K562 treated with DMSO at 1 percent for 12 hours (cell line): ENCODE results near the gene IST1. TPM values are rescaled to one million over a fixed set of nuclear protein-coding genes. Genes with fewer than 3 reads are reported as not detected.

ENCODE experiments used
- total RNA-seq: library from RNA; unstranded; fragments of 300-600 nt; gene quantifications from 2 replicates; pipeline ENCODE4 v1.2.3, GENCODE V29; 2022; ENCODE audit not compliant: insufficient read depth

The IST1 gene
- 92.5 and 164 TPM in 2 replicates for total RNA-seq

DNA sequence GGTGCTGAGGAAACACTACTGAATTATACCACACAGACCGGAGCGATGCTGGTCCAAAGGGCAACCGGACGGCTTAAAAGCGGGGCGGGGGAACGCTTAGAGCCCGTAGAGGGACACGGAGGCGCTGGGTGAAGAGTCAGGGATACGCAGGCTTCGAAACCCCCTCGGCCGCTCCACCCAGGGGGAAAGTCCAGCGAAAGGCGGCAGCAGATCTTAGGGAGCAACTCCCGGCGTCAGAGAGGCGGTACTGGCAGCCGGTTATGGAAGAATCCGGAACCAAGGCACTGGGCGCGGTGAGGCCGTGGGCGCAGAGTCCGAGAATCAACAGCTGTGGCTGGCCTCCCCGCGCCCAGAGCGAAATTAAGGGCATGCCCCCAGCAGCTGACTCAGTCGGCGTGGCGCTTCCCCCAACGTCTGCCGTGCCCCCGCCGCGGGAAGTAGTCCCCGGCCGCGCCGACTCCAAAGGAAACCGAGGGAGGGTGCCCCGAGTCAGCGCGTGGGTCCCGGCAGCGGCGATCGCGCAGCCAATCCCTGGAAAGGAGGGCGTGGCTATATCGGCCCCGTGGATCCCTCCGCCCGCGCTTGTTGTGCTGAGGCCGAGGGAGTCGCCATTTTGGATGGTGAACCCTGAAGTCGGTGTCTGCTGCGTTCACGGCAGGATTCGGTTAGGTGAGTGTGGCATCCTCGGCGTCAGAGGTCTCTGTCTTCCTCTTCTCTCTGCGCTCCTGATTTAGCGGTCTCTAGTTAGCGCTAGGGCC is at the start of gene IST1:
IST1 (plus strand) TSS at position 611 of the 758 bp plus-strand sequence. CDS start 20,110 bp downstream, outside the sequence.

DNA sequence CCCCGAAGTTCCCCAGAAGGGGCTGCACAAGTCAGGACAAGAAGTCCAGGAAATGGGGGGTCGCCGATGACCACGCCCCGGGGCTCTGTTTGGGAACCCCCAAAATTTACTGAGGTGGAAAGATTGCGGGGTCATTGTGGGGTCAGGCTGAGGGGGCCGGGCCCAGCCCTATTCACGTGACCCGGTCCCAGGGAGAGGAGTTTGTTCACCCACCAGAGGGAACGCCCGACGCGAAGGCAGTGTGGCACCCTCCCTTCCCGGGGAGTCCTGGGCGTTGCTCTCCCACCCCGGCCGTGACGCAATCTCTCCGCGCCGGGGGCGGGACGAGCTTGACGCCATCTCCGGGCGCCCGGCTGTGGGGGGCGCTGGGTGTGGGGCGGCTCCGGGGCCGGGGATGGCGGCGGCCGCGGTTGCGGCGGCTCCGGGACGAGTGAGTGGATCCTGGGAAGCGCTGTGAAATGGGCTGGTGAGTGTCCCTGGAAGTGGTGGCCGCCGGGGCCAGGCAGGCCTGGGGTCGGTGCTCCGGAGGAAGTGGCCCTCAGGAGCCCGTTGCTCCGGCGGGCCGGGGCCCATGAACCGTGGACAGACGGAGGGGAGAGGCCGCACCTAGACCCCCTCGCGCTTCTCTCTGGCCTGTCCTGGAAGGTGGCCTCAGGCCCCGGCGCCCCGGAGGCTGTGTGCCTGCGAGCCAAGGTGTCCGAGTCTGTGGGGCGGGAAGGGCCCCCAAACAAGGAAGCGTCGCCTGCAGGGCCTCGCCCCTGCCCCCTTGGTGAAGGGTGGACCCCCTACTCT is 49.5 kb upstream of the IST1 start, which contains the start of gene ATXN1L:
ATXN1L (plus strand) TSS at position 338 of the 792 bp plus-strand sequence. CDS start 3,765 bp downstream, outside the sequence.

DNA sequence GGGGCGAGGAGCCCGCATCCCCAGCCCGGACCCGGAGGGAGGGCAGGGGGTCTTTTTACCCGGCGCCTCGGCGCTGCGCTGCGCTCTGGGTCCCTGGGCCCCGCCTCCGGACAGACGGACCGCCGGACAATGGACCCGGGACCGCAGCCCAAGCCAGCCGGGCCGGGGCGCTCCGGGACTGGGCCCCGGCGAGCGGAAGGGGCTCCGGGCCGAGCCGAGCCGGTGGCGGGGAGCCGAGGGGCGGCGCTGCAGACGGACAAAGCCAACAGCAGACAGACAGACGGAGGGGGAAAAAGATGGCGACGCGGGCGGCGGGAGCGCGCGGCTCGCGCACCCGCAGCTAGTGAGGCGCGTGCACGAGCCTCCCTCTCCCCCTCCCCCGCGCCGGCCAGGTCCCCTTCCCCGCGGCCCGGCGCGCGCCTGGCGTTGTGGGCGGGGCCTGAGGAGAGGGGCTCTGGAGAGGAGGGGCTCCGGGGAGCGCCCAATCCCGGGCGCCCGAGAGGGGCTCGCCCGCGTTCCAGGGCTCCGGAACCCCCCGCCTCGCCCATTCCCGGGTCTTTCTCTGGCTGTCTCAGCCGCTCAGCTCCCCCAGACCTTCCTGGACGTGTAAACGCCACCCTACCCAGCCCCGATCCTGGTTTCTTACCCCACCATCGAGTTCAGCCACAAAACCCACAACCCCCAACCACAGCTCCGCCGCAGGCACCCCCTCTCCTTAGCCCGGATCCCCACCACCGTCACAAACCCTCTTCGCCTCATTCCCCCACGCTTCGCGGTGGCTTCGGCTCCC is 11.3 kb upstream of the IST1 start, which contains the start of gene ZNF821:
ZNF821 (minus strand) TSS at position 334 of the 790 bp plus-strand sequence. CDS start 4,236 bp downstream, outside the sequence.

Other genes starting within 250 kb of the IST1 start
- gene PHLPP2, start 170.8 kb upstream of the IST1 start, total RNA-seq = 0.92 and 4.1 TPM in 2 replicates
- 8.8 and 45.6 TPM in 2 replicates for gene AP1G1, start 86.7 kb upstream of the IST1 start, total RNA-seq
- gene ATXN1L, start 49.6 kb upstream of the IST1 start, total RNA-seq = 2.5 and 9.7 TPM in 2 replicates
- gene ZNF821, start 11.3 kb upstream of the IST1 start, total RNA-seq = 16.1 and 17.2 TPM in 2 replicates
- not detected in 2 replicates for gene PKD1L3, start 104.9 kb downstream of the IST1 start, total RNA-seq
- 1.4 and 2.7 TPM in 2 replicates for gene DHODH, start 113.2 kb downstream of the IST1 start, total RNA-seq
- gene HP, start 159.0 kb downstream of the IST1 start, total RNA-seq = not detected in 2 replicates
- not detected in 2 replicates for gene HPR, start 167.7 kb downstream of the IST1 start, total RNA-seq
- 5.2 and 10.5 TPM in 2 replicates for gene TXNL4B, start 198.1 kb downstream of the IST1 start, total RNA-seq
- 38.2 and 59.0 TPM in 2 replicates for gene DHX38, start 198.3 kb downstream of the IST1 start, total RNA-seq